Muscle layer of duodenum (tissue), 2 donors: ENCODE measurements around the gene FKTN.
"Not testable (repeated sequence)": the region's sequence is repeated elsewhere in the genome, so short reads cannot be mapped to it uniquely, and the experiment has no call there.

ENCODE experiments used
- H3K27ac ChIP-seq: one replicate; pipeline ENCODE4 v1.7.0; 2013; ENCODE audit warnings: mild to moderate bottlenecking, low read length
- H3K27me3 ChIP-seq: one replicate; pipeline ENCODE4 v1.7.0; 2013; ENCODE audit warnings: low read depth, mild to moderate bottlenecking, control low read depth, low read length
- H3K36me3 ChIP-seq, 2 donors: one replicate each; pipeline ENCODE4 v1.7.0; 2013; ENCODE audit warnings: low read length in 2 of 2, control low read depth in 1 of 2, mild to moderate bottlenecking in 1 of 2; ENCODE audit not compliant: insufficient read depth in 2 of 2, control insufficient read depth in 1 of 2
- H3K4me1 ChIP-seq, 2 donors: one replicate each; pipeline ENCODE4 v1.7.0; 2013; ENCODE audit warnings: low read length in 2 of 2, mild to moderate bottlenecking in 2 of 2, control low read depth in 1 of 2, moderate library complexity in 1 of 2; ENCODE audit not compliant: insufficient read depth in 2 of 2, control insufficient read depth in 1 of 2
- H3K4me3 ChIP-seq, 2 donors: one replicate each; pipeline ENCODE4 v1.7.0; 2013; ENCODE audit warnings: low read length in 2 of 2, low read depth in 1 of 2, mild to moderate bottlenecking in 1 of 2
- H3K9me3 ChIP-seq, 2 donors: one replicate each; pipeline ENCODE4 v1.7.0; 2013; ENCODE audit warnings: low read length in 2 of 2, control low read depth in 1 of 2, mild to moderate bottlenecking in 1 of 2; ENCODE audit not compliant: control insufficient read depth in 1 of 2
- donor health status: healthy.

Gene FKTN

GRCh38 chr9:105539452-105539851 lies 18.5 kb upstream of the FKTN start:
- H3K36me3 ChIP-seq = peaks cover 0 to 12% of the 10 kb centered on the region in 2 donors
- H3K9me3 ChIP-seq = no peaks in the 10 kb centered on the region
- H3K4me3 ChIP-seq = no peak overlapping the region
- no peak overlapping the region for H3K27ac ChIP-seq
- no peaks in the 10 kb centered on the region for H3K27me3 ChIP-seq
- H3K4me1 ChIP-seq = no peaks in the 10 kb centered on the region

- Histone ChIP-seq H3K9me3 (no peaks in the 10 kb centered on the region), H3K27me3 (no peaks in the 10 kb centered on the region), H3K4me1 (no peaks in the 10 kb centered on the region)
Measured at GRCh38 chr9:105541838-105542237, 16.1 kb upstream of the FKTN start.

DNA sequence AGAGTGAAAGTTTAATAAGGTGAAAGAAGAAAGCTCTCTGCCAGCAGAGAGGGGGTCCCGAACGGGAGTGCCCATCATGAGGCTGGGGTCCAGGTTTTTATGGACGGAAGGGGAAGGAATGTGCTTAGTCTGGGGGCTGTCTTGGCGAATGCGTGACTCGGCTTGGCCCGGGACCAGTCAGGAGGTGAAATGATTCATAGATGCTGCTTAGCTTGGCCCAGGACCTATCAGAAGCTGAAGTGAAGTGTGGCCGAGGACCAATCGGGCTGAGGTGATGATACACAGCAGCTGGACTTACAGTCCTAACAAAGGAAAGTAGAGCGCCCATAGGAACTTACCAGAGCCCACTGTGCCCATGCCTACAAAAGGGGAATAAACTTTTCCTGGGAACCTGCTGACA lies 3.9 kb upstream of the FKTN start:
- no peak overlapping the region for H3K4me3 ChIP-seq
- no peak overlapping the region for H3K27ac ChIP-seq
- peaks cover 4 to 7% of the 10 kb centered on the region in 2 donors for H3K4me1 ChIP-seq
- no peaks in the 10 kb centered on the region for H3K36me3 ChIP-seq
- no peaks in the 10 kb centered on the region for H3K9me3 ChIP-seq
- H3K27me3 ChIP-seq = no peaks in the 10 kb centered on the region

More at GRCh38 chr9:105541838-105542237, 16.1 kb upstream of the FKTN start:
- Histone ChIP-seq H3K36me3 (no peaks in the 10 kb centered on the region), H3K4me3 (no peak overlapping the region), H3K27ac (no peak overlapping the region)

- Histone ChIP-seq H3K27me3 (no peaks in the 10 kb centered on the region), H3K36me3 (peaks cover 4 to 26% of the 10 kb centered on the region in 2 donors), H3K4me3 (no peak overlapping the region), H3K27ac (no peak overlapping the region), H3K4me1 (no peaks in the 10 kb centered on the region), H3K9me3 (peaks cover 0 to 8% of the 10 kb centered on the region in 2 donors)
Measured at GRCh38 chr9:105572455-105572854, 14.5 kb downstream of the FKTN start.

GRCh38 chr9:105579952-105580351 lies 22.0 kb downstream of the FKTN start:
- H3K27me3 ChIP-seq, H3K9me3 ChIP-seq, H3K4me1 ChIP-seq, H3K27ac ChIP-seq, H3K36me3 ChIP-seq, H3K4me3 ChIP-seq: not testable (repeated sequence)

DNA sequence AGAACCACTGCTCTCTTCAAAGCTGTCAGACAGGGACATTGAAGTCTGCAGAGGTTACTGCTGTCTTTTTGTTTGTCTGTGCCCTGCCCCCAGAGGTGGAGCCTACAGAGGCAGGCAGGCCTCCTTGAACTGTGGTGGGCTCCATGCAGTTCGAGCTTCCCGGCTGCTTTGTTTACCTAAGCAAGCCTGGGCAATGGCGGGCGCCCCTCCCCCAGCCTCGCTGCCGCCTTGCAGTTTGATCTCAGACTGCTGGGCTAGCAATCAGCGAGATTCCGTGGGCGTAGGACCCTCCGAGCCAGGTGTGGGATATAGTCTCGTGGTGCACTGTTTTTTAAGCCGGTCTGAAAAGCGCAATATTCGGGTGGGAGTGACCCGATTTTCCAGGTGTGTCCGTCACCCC lies 23.6 kb downstream of the FKTN start:
- not testable (repeated sequence) for H3K4me3 ChIP-seq, H3K36me3 ChIP-seq, H3K27ac ChIP-seq, H3K4me1 ChIP-seq, H3K27me3 ChIP-seq, H3K9me3 ChIP-seq

GRCh38 chr9:105593145-105593544 lies 35.2 kb downstream of the FKTN start:
- Histone ChIP-seq H3K27ac (no peak overlapping the region), H3K4me1 (no peaks in the 10 kb centered on the region), H3K27me3 (no peaks in the 10 kb centered on the region), H3K4me3 (no peak overlapping the region), H3K9me3 (peaks cover 0 to 8% of the 10 kb centered on the region in 2 donors), H3K36me3 (peaks cover 0 to 34% of the 10 kb centered on the region in 2 donors)

DNA sequence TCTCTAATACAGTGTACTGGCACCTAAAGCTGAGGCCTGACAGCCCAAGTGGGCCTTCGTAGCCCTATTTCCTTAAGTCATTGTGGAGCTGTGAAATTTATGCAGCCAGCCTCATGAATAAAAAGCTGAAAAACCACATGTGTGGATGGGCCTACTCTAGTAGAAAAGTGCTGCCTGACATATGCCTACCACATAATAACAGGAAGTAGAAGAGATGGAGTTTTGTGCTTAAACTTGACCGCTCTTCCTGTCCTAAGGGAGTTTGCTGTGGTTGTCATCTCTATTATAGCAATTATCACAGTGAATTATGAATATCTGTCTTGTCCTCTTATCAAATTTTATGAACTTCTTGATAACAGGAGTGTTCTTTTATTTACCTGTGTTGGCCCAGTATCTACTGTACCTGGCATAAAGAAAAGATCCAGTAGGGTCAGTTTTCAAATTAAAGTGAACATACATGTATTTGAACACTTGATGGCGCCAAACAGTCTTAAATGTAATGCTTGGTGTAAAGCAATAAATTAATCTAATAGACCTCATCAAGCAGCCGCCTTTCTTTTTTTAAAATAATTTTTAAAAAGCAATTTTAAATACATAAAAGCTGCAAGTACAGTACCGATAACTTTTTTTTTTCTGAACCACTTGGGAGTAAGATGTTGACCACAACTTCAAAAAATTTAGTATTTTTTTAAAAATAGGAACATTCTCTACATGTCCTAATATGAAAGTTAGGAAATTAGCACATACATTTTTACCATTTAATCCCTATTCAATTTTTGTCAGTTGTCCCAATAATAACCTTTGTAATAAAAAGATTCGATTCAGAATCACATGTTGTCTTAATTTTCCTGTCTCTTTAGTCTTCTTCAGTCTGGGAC lies 51.0 kb downstream of the FKTN start:
- no peaks in the 10 kb centered on the region for H3K27me3 ChIP-seq
- no peak overlapping the region for H3K4me3 ChIP-seq
- no peak overlapping the region for H3K27ac ChIP-seq
- H3K4me1 ChIP-seq = no peaks in the 10 kb centered on the region
- H3K36me3 ChIP-seq = peaks cover 0 to 10% of the 10 kb centered on the region in 2 donors
- no peaks in the 10 kb centered on the region for H3K9me3 ChIP-seq

DNA sequence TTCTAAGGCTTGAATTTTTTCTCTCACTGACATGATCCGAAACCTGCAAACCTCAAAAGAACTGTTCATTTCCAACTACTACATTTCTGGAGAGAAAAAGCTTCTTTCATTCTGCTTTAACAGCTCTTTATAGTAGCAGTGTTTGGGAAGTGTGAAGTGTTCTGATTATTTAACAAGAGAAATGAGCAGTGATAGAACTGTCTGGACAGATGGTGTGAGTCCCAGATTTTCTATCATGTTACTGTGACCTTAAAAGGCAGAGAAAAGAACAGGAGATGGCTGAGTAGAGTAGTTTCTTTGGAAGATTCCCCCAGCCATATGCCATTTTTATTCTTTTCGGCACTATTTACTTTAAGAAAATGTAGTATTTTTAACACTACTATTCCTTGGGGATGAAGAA lies 63.1 kb downstream of the FKTN start:
- no peak overlapping the region for H3K4me3 ChIP-seq
- peaks cover 0 to 12% of the 10 kb centered on the region in 2 donors for H3K36me3 ChIP-seq
- no peak overlapping the region for H3K27ac ChIP-seq
- H3K4me1 ChIP-seq = no peaks in the 10 kb centered on the region
- H3K9me3 ChIP-seq = no peaks in the 10 kb centered on the region
- no peaks in the 10 kb centered on the region for H3K27me3 ChIP-seq

DNA sequence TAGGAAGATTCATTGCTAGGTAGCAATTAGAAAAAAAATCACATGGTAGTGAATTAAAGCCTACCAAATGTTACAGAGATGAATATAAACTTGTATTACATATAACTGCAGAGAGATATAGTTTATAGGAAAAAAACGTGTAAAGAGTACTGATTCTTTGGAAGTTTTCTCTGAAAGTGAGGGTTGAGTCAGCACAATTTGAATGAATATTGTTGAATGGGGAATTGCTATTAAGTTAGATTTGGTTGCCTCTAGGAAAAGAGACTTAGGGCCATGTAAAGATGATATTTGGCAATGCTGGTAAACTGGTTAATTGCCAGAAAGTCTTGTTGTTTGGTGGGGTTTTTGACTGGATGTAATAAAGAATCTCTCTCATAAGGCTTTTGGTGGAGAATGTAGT lies 67.2 kb downstream of the FKTN start:
- no peak overlapping the region for H3K27ac ChIP-seq
- H3K27me3 ChIP-seq = no peaks in the 10 kb centered on the region
- H3K36me3 ChIP-seq = peaks cover 0 to 12% of the 10 kb centered on the region in 2 donors
- H3K4me1 ChIP-seq = no peaks in the 10 kb centered on the region
- H3K9me3 ChIP-seq = no peaks in the 10 kb centered on the region
- no peak overlapping the region for H3K4me3 ChIP-seq

- H3K36me3 ChIP-seq = peaks cover 0 to 25% of the 10 kb centered on the region in 2 donors
- no peaks in the 10 kb centered on the region for H3K27me3 ChIP-seq
- H3K4me3 ChIP-seq = no peak overlapping the region
- H3K9me3 ChIP-seq = no peaks in the 10 kb centered on the region
- H3K27ac ChIP-seq = no peak overlapping the region
- no peaks in the 10 kb centered on the region for H3K4me1 ChIP-seq
Measured at GRCh38 chr9:105632807-105633206, 74.9 kb downstream of the FKTN start.

GRCh38 chr9:105633411-105633810 lies 75.5 kb downstream of the FKTN start:
- Histone ChIP-seq H3K36me3 (peaks cover 0 to 31% of the 10 kb centered on the region in 2 donors), H3K4me1 (no peaks in the 10 kb centered on the region), H3K27ac (no peak overlapping the region), H3K9me3 (no peaks in the 10 kb centered on the region), H3K27me3 (no peaks in the 10 kb centered on the region), H3K4me3 (no peak overlapping the region)
